C4-2B (cell line): ENCODE results near the gene FAM186B.

Experiments
- CTCF ChIP-seq: fragments of 450-650 bp; conservative IDR thresholded peaks from 2 replicates; pipeline ENCODE4 v1.5.1; 2017; ENCODE audit warnings: mild to moderate bottlenecking
- ZFX ChIP-seq: fragments of 450-650 bp; IDR thresholded peaks from 2 replicates; pipeline ENCODE4 v1.6.1; 2017

GRCh38 chr12:49583366-49584094, 21.9 kb downstream of the FAM186B start:
- TF ChIP-seq CTCF: no peak
- TF ChIP-seq ZFX: no peak
